GM19025 (cell line): ENCODE measurements around the gene AFMID.
"Not testable (repeated sequence)": the region's sequence is repeated elsewhere in the genome, so short reads cannot be mapped to it uniquely, and the experiment has no call there.

Experiments
- ATAC-seq: cut with Tn5 transposase; IDR thresholded peaks from one replicate; pipeline ENCODE4 v1.9.1; 2021; ENCODE audit warnings: mild to moderate bottlenecking, low read depth, moderate library complexity; ENCODE audit not compliant: unreplicated experiment

The AFMID gene

GRCh38 chr17:78151514-78152008, 35.6 kb upstream of the AFMID start:
- no peak for ATAC-seq

DNA sequence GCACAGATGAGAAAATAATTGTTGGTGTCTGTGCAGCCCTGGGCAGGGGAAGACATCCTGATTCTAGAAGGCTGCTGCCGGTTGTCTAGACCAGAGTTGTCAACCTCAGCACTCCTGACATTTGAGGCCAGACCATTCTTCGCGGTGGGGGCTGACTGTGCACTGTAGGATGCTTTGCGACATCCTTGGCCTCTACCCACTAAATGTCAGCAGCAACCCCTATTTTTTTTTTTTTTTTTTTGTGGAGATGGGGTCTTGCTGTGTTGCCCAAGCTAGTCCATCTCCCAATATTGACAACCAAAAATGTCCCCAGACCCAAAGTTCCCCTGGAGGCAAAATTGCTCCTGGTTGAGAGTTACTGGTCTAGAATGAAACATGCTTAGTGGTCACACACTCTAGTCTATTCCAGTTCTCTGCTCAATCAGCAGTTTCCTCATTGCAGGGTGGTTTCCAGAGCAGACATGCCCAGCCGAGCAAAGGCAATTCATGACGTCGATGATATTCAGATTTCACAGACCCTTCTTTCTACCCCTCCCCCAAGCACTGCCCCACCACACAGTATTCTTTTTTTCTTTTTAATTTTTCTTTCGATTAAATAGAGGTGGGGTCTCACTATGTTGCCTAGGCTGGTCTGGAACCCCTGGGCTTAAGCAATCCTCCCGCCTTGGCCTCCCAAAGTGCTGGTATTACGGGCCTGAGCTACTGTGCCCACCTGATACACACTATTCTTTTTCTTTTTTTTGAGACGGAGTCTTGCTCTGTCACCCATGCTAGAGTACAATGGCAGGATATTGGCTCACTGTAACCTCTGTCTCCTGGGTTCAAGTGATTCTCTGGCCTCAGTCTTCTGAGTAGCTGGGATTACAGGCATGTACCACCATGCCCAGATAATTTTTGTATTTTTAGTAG, 32.0 kb upstream of the AFMID start:
- ATAC-seq = peak; percentile 42

- no peak for ATAC-seq
Observed at GRCh38 chr17:78159575-78160158, 27.5 kb upstream of the AFMID start.

GRCh38 chr17:78163881-78164747, 23.0 kb upstream of the AFMID start:
- no peak for ATAC-seq

GRCh38 chr17:78164748-78165607, 22.2 kb upstream of the AFMID start:
- ATAC-seq = no peak

DNA sequence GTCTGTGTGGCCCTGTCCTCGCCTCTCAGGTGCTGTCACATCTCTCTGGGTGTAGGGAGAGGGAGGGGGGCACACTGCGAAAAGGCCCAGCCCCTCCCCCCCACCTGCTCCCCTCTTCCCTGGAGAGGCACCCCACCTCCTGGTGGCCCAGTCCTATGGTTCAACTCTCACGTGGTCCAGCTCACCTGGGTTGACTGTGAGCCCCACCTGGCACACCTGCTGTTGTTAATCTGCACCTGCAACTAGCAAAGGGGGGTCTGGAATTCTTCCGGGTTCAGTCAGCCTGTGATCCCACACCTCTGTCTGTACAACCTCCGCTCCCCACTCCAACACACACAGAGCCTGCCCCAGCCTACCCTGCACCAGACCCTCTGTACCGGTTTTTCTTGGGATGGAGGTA, 20.7 kb upstream of the AFMID start:
- no peak for ATAC-seq

- peak; percentile 49 for ATAC-seq
Observed at GRCh38 chr17:78168242-78168902, 18.8 kb upstream of the AFMID start, which contains the start of gene SYNGR2. TSS of gene SYNGR2 (plus strand) at chr17:78168581. CDS start at chr17:78168617, 36 bp downstream.

GRCh38 chr17:78168903-78169793, 18.0 kb upstream of the AFMID start:
- ATAC-seq = peak; percentile 31

GRCh38 chr17:78170692-78171590, 16.2 kb upstream of the AFMID start:
- ATAC-seq = no peak

DNA sequence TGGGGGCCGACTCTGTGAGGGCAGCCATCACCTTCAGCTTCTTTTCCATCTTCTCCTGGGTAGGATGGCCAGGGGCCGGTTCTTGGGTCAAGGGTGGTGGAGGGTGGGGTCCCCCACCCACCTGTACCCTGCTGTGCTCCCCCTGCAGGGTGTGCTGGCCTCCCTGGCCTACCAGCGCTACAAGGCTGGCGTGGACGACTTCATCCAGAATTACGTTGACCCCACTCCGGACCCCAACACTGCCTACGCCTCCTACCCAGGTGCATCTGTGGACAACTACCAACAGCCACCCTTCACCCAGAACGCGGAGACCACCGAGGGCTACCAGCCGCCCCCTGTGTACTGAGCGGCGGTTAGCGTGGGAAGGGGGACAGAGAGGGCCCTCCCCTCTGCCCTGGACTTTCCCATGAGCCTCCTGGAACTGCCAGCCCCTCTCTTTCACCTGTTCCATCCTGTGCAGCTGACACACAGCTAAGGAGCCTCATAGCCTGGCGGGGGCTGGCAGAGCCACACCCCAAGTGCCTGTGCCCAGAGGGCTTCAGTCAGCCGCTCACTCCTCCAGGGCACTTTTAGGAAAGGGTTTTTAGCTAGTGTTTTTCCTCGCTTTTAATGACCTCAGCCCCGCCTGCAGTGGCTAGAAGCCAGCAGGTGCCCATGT, 15.4 kb upstream of the AFMID start:
- not testable (repeated sequence) for ATAC-seq

DNA sequence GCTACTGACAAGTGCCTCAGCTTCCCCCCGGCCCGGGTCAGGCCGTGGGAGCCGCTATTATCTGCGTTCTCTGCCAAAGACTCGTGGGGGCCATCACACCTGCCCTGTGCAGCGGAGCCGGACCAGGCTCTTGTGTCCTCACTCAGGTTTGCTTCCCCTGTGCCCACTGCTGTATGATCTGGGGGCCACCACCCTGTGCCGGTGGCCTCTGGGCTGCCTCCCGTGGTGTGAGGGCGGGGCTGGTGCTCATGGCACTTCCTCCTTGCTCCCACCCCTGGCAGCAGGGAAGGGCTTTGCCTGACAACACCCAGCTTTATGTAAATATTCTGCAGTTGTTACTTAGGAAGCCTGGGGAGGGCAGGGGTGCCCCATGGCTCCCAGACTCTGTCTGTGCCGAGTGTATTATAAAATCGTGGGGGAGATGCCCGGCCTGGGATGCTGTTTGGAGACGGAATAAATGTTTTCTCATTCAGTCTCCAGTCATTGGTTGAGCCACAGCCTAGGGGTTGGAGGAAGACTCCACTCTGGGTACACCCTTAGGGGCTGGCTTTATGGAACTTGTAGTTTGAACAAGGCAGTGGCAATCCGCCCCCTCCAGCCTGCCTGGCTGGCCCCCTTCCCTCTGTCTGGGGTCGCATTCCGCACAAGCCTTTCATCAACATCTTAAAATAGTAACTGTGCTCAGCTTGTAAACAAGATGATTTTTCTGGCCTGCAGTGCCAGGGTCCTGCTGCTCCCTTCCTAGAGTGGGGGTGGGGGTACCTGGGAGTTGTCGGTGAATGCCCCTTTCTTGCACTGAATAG, 14.7 kb upstream of the AFMID start:
- no peak for ATAC-seq

GRCh38 chr17:78173097-78173715, 14.0 kb upstream of the AFMID start:
- ATAC-seq = no peak

- no peak for ATAC-seq
Observed at GRCh38 chr17:78174346-78174869, 12.8 kb upstream of the AFMID start.

DNA sequence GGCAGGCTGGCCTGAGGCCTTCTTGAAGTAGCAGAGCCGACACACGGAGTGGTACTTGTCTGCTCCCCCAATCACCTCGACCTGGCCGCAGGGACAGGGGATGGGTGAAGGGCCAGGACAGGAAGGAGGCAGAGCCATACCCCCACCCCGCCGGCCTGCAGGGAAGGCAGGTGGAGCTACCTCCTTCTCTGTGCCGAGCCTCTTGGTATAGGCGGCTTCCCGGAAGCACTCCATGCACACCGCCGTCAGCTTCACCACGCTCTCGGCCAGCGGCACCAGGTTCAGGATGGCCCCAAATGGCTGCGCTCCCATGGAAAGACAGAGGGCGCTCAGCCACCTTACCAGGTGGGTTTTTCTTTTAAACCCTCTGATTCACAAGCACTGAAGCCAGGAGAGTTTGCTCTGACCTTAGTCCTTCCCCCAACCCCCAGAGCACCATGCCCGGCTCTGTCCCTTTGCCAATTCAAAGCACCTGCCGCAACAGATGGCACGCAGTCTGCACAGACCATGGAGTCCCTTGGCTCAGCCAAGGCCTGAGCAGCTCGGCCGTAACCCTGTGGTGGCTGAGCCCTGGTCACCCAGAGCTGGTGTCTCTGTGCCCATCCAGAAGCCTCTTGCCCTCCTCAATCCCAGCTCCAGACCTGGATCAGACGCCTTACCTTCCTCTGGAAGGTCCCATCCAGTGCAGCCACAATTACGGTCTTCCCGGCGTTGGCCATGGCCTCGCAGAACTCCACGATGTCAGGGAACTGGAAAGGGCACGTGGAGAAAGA, 12.1 kb upstream of the AFMID start:
- no peak for ATAC-seq

DNA sequence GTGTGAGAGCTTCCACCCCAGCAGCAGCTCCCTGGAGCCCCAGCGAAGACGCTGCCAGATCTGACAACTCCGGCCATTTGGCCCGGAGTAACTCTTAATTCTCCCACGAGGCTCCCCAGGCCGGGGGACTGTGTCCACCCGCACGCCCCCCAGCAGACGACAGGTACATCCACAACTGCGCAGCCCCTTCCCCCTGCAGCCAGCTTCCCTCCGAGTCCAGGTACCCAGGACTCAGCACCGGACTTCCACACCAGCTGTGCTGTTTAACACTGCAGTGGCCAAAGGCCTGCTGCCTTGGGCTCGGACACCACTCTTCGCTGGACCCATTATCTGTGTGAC, 11.6 kb upstream of the AFMID start:
- ATAC-seq = no peak
